GM18861 (cell line): Measurements from ENCODE around the gene CST7.
"Not testable (repeated sequence)": the region's sequence is repeated elsewhere in the genome, so short reads cannot be mapped to it uniquely, and the experiment has no call there.

ENCODE experiments used
- ATAC-seq: cut with Tn5 transposase; IDR thresholded peaks from one replicate; pipeline ENCODE4 v1.9.1; 2021; ENCODE audit not compliant: unreplicated experiment

Gene CST7

GRCh38 chr20:24929867-24930723 lies 19.0 kb upstream of the CST7 start:
- not testable (repeated sequence) for ATAC-seq

DNA sequence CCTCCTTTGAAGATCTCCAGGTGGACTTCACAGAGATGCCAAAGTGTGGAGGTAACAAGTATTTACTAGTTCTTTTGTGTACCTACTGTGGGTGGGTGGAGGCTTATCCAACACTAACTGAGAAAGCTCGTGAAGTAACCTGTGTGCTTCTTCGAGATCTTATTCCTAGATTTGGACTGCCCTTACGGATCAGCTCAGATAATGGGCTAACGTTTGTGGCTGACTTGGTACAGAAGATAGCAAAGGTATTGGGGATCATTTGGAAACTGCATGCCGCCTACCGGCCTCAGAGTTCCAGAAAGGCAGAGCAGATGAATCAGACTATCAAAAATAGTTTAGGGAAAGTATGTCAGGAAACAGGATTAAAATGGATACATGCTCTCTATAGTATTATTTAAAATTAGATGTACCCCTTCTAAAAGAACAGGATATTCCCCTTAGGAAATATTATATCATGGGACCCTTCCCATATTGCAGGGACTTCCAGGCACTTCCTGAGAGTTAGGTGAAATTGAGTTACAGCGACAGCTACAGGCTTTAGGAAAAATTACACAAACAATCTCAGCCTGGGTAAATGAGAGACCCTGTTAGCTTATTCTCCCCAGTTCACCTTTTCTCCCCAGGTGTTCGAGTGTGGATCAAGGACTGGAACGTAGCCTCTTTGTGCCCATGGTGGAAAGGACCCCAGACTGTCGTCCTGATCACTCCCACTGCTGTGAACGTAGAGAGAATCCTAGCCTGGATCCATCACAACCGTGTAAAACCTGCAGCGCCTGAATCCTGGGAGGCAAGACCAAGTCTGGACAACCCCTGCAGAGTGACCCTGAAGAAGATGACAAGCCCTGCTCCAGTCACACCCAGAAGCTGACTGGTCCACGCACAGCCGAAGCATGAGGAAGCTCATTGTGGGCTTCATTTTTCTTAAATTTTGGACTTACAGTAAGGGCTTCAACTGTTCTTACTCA lies 18.1 kb upstream of the CST7 start:
- not testable (repeated sequence) for ATAC-seq

GRCh38 chr20:24931893-24932292 lies 17.2 kb upstream of the CST7 start:
- not testable (repeated sequence) for ATAC-seq

- ATAC-seq, result no peak
These were observed 15.7 kb upstream of the CST7 start for GRCh38 chr20:24933266-24933908.

- no peak for ATAC-seq
These were observed 14.9 kb upstream of the CST7 start for GRCh38 chr20:24934101-24934661.

GRCh38 chr20:24934716-24935115 lies 14.4 kb upstream of the CST7 start:
- no peak for ATAC-seq

GRCh38 chr20:24935140-24935539 lies 13.9 kb upstream of the CST7 start:
- ATAC-seq, result no peak

- ATAC-seq, result no peak
These were observed 13.1 kb upstream of the CST7 start for GRCh38 chr20:24935766-24936525.

GRCh38 chr20:24936526-24937407 lies 12.3 kb upstream of the CST7 start:
- no peak for ATAC-seq

DNA sequence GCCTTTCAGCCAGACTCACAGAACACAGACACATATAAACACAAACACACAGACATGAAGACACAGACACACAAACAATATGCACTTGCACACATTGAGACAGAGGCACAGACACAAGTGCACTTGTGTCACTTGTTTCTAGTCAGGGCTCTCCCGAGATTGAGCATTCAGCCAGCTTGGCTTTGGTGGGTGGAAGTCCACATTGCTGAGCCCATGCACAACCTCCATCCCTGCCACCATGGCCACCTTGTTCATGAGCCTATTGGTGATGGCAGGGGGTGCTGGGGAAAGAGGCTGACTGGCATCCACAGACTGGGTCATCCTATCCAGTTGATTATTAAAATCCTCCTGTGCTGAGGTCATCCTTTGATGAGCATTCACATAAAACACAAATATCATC lies 11.5 kb upstream of the CST7 start:
- ATAC-seq, result no peak

- no peak for ATAC-seq
These were observed 10.6 kb upstream of the CST7 start for GRCh38 chr20:24938498-24938897.

- ATAC-seq, result no peak
These were observed 10.0 kb upstream of the CST7 start for GRCh38 chr20:24939036-24939435.

DNA sequence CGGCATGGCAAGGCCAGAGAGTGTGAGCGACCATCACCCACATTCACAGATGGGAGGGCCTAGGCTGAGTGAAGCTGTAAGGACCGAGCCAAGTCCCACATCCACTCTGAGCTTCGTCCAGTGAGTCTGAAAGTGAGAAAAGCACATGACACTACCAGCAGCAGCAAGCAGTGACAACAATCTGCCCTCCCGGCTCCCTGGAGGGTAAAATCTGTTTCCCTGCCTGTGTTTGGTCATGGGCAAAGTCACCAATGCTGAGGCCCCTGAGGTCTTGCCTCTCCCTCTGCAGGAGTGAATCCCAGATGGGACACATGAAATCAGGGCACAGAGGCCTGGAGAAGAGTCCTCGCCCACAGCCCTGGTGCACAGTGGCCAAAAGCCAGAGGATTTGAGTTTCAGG lies 6.4 kb upstream of the CST7 start:
- no peak for ATAC-seq

DNA sequence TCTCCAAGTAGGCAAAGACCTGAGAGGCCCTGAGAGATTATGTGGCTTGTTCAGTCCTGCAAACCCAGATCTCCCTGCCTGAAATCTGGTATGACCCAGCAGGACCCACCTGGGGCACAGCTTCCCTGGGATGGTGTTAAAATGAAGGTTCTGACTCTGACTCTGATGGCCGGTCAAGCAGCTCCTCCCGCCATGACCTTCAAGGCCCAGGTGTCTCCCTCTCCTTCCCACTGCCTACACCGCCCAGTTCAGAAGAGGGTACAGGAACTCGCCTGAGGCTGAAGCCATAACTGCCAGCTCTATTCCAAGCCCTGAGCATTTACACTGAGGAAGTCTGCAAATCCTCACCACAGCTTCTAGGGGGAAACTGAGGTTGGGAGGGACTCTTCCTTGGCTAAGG lies 5.9 kb upstream of the CST7 start:
- no peak for ATAC-seq

DNA sequence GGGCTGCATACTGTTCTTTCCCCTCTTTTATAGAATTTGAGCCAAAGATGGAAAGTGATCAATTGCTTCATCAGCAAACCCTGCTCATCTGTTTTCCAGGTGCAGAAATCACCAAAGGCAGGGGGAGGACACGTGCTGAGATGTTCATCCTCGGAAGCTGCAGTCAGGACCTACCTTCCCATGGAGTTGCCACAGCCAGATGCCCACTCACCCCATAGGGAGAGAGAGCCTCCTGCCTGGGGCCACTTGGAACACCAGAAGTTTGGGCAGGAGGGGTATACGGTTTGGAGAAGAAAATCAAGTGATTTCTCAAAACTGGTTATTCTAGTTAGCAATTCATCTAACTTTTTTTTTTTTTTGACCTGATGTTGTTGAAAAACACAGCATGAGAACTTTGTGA lies 5.3 kb upstream of the CST7 start:
- ATAC-seq, result no peak

DNA sequence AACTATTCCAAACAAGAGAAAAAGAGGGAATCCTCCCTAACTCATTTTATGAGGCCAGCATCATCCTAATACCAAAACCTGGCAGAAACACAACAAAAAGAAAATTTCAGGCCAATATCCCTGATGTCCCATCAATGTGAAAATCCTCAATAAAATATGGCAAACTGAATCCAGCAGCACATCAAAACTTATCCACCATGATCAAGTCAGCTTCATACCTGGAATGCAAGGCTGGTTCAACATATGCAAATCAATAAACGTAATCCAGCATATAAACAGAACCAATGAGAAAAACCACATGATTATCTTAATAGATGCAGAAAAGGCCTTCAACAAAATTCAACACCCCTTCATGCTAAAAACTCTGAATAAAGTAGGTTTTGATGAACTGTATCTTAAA lies 2.7 kb upstream of the CST7 start:
- ATAC-seq, result not testable (repeated sequence)

DNA sequence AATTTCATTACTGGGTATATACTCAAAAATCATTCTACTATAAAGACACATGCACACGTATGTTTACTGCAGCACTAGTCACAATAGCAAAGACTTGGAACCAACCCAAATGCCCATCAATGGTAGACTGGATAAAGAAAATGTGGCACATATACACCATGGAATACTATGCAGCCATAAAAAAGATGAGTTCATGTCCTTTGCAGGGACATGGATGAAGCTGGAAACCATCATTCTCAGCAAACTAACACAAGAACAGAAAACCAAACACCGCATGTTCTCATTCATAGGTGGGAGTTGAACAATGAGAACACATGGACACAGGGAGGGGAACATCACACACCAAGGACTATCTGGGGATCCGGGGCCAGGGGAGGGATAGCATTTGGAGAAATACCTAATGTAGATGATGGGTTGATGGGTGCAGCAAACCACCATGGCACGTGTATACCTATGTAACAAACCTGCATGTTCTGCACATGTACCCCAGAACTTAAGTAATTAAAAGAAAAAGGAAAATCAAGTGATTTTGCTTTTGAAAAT lies 602 bp upstream of the CST7 start:
- ATAC-seq, result not testable (repeated sequence)

DNA sequence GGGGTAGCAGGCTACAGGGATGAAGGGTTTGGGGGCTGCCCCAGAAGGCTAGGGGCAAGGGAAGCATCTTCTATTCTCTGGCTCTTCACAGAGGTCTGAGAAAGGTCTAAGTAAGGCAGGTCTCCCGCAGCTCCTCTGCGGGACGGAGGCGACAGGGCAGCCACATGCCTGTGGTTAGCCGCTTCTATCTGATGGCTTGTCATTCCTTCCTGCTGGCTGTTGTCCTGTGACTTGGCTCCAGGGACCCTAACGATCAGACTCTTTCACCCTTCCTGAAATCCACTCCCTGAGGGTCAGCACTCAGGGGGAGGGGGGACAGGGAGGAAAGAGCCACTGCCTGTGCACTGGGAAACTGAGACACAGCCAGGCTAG lies 673 bp downstream of the CST7 start:
- no peak for ATAC-seq
